CD4-positive, alpha-beta T cell (primary cell): ENCODE data around the gene DIRAS3. TPM values are rescaled to one million over a fixed set of nuclear protein-coding genes. Genes with fewer than 3 reads are reported as not detected.

ENCODE experiments used
- ATAC-seq: fragments of 200-7000 bp; cut with Tn5 transposase; one replicate; pipeline ENCODE4 v1.10.0; 2022; ENCODE audit warnings: mild to moderate bottlenecking; ENCODE audit not compliant: poor library complexity
- CTCF ChIA-PET: fragments of 350-600 bp; sonication (Branson Sonifier 250); formaldehyde crosslinking; loops from one replicate; lab custom pipeline; 2021; ENCODE audit warnings: antibody characterized with exemption, inconsistent platforms; lab: Charles Lee
- POLR2A ChIA-PET: fragments of 350-600 bp; sonication (Branson Sonifier 250); formaldehyde crosslinking; loops from one replicate; lab custom pipeline; 2021; ENCODE audit warnings: antibody characterized with exemption, inconsistent platforms; lab: Charles Lee
- DNase-seq, 14 experiments: peaks; one replicate each; pipeline ENCODE4 v3.0.0-alpha.2; 2013 to 2020; ENCODE audit warnings: mixed read lengths in 2 of 14
- H3K27ac ChIP-seq, 2 donors: one replicate each; pipeline versions ENCODE4 v1.5.1 to v1.7.0; 2013; ENCODE audit warnings: low read length in 2 of 2, low read depth in 1 of 2, mild to moderate bottlenecking in 1 of 2
- H3K27me3 ChIP-seq, 2 experiments: 1 replicate in 1 of 2; 2 replicates in 1 of 2; pipeline versions ENCODE4 v1.6.1 to v1.7.0; 2013; ENCODE audit warnings: low read length in 2 of 2, control low read depth in 1 of 2, mild to moderate bottlenecking in 1 of 2, moderate library complexity in 1 of 2; ENCODE audit not compliant: insufficient read depth in 2 of 2, control insufficient read depth in 1 of 2
- H3K36me3 ChIP-seq: one replicate; pipeline ENCODE4 v1.6.1; 2013; ENCODE audit warnings: low read length, control low read depth; ENCODE audit not compliant: insufficient read depth
- H3K4me1 ChIP-seq: one replicate; pipeline ENCODE4 v1.6.1; 2013; ENCODE audit warnings: low read length, control low read depth; ENCODE audit not compliant: insufficient read depth
- H3K4me3 ChIP-seq: one replicate; pipeline ENCODE4 v1.5.1; 2013; ENCODE audit warnings: mild to moderate bottlenecking, low read length, moderate library complexity
- H3K9me3 ChIP-seq, 2 experiments: 1 replicate in 1 of 2; 2 replicates in 1 of 2; pipeline versions ENCODE4 v1.6.1 to v1.7.0; 2013; ENCODE audit warnings: low read length in 2 of 2, mild to moderate bottlenecking in 2 of 2, control low read depth in 1 of 2, moderate library complexity in 1 of 2; ENCODE audit not compliant: control insufficient read depth in 1 of 2, insufficient read depth in 1 of 2
- H3K27ac Mint-ChIP-seq: one replicate; pipeline ENCODE4 v1.8.0; 2020; ENCODE audit warnings: mixed read lengths
- H3K27me3 Mint-ChIP-seq: one replicate; pipeline ENCODE4 v1.8.0; 2021; ENCODE audit warnings: mixed read lengths
- H3K36me3 Mint-ChIP-seq: one replicate; pipeline ENCODE4 v1.8.0; 2021; ENCODE audit warnings: low read depth, mixed read lengths
- H3K4me1 Mint-ChIP-seq: one replicate; pipeline ENCODE4 v1.8.0; 2021; ENCODE audit warnings: low read depth, mixed read lengths
- H3K4me3 Mint-ChIP-seq: one replicate; pipeline ENCODE4 v1.8.0; 2020; ENCODE audit warnings: mild to moderate bottlenecking, mixed read lengths
- H3K9me3 Mint-ChIP-seq: one replicate; pipeline ENCODE4 v1.8.0; 2020; ENCODE audit warnings: mixed read lengths
- CTCF ChIP-seq: fragments of 200-600 bp; IDR thresholded peaks from one replicate; pipeline ENCODE4 v1.8.0; 2022; ENCODE audit warnings: antibody characterized with exemption, mild to moderate bottlenecking
- intact Hi-C, 2 experiments: fragments of 100-400 bp; cut with DNase I in 1 of 2; cut with micrococcal nuclease in 1 of 2; formaldehyde crosslinking; loops; one replicate each; pipeline versions ENCODE4 v1.15.1 to v1.9.0; 2023 to 2025; cut with DNase I, micrococcal nuclease
- total RNA-seq, 174 experiments: library from RNA in 2 of 174; stranded (reverse) in 2 of 174; gene quantifications; one replicate each; pipeline ENCODE4 v1.2.3 and lab custom pipeline; 2021 to 2026

DIRAS3 gene
- total RNA-seq, 2 experiments from 2014 or later, result not detected

GRCh38 chr1:68057564-68057963, 7.1 kb upstream of the DIRAS3 start:
- ChIA-PET POLR2A (no interaction called here), CTCF (no interaction called here)
- Histone ChIP-seq H3K9me3 (peaks cover 0 to 14% of the 10 kb centered on the region in 2 experiments), H3K36me3 (no peaks in the 10 kb centered on the region), H3K27ac (no peak overlapping the region), H3K4me3 (no peak overlapping the region), H3K4me1 (no peaks in the 10 kb centered on the region), H3K27me3 (no peaks in the 10 kb centered on the region)
- no peak for ATAC-seq
- intact Hi-C loops, result no loop called here
- Mint-ChIP-seq H3K27ac (no peak overlapping the region), H3K36me3 (no peaks in the 10 kb centered on the region), H3K4me1 (no peaks in the 10 kb centered on the region), H3K4me3 (no peak overlapping the region), H3K27me3 (peaks cover 7% of the 10 kb centered on the region), H3K9me3 (peaks cover 6% of the 10 kb centered on the region)
- TF ChIP-seq CTCF, result no peak
- DNase-seq, result no peak

- CTCF ChIA-PET, result no interaction called here
- H3K9me3 ChIP-seq, result peaks cover 0 to 14% of the 10 kb centered on the region in 2 experiments
- no peaks in the 10 kb centered on the region for H3K4me1 Mint-ChIP-seq
- ATAC-seq (no peak), DNase-seq (no peak)
- no peak overlapping the region for H3K4me3 Mint-ChIP-seq
- no peak overlapping the region for H3K27ac Mint-ChIP-seq
- peaks cover 0 to under 1% of the 10 kb centered on the region in 2 experiments for H3K27me3 ChIP-seq
- intact Hi-C loops, result no loop called here
- H3K27ac ChIP-seq, result no peak overlapping the region
- H3K9me3 Mint-ChIP-seq, result peaks cover 4% of the 10 kb centered on the region
- H3K36me3 ChIP-seq, result no peaks in the 10 kb centered on the region
- no peaks in the 10 kb centered on the region for H3K4me1 ChIP-seq
- H3K4me3 ChIP-seq, result no peak overlapping the region
- TF ChIP-seq CTCF, result no peak
- POLR2A ChIA-PET, result no interaction called here
- H3K36me3 Mint-ChIP-seq, result no peaks in the 10 kb centered on the region
- H3K27me3 Mint-ChIP-seq, result peaks cover 11% of the 10 kb centered on the region
These were observed 6.6 kb upstream of the DIRAS3 start for GRCh38 chr1:68057050-68057449.

- CTCF ChIA-PET, result no interaction called here
- no peak for TF ChIP-seq CTCF
- H3K4me1 ChIP-seq, result no peaks in the 10 kb centered on the region
- Mint-ChIP-seq H3K9me3 (no peaks in the 10 kb centered on the region), H3K27me3 (peaks cover 27% of the 10 kb centered on the region), H3K4me3 (no peak overlapping the region), H3K27ac (no peak overlapping the region), H3K36me3 (no peaks in the 10 kb centered on the region), H3K4me1 (no peaks in the 10 kb centered on the region)
- no peak overlapping the region for H3K27ac ChIP-seq
- peaks cover 8 to 12% of the 10 kb centered on the region in 2 experiments for H3K27me3 ChIP-seq
- H3K4me3 ChIP-seq, result no peak overlapping the region
- intact Hi-C loops, result no loop called here
- peaks cover 0 to 24% of the 10 kb centered on the region in 2 experiments for H3K9me3 ChIP-seq
- no peak for DNase-seq
- no peaks in the 10 kb centered on the region for H3K36me3 ChIP-seq
- ATAC-seq, result no peak
- POLR2A ChIA-PET, result no interaction called here
These were observed 1.0 kb upstream of the DIRAS3 start for GRCh38 chr1:68051475-68051874.
